ENCODE measurements around the gene GFOD1.
A peak's percentile ranks its signal among the peaks of the same experiment; 100 is the strongest.

Gene GFOD1

GRCh38 chr6:13488015-13488895 lies 855 bp upstream of the GFOD1 start:
- intact Hi-C loops (cut with DNase I) = loop anchor here (5.0 to 10.0 kb wide), 2 partner anchors 76 to 327 kb away; partner anchors contain the start of gene MCUR1
- peak in 8 of 10 donors; percentile 32 to 92 (median 40) for DNase-seq

- intact Hi-C loops (cut with DNase I) = loop anchor here (1.0 to 10.0 kb wide), 4 partner anchors 74 to 328 kb away; partner anchors contain the start of genes MCUR1, RANBP9 and SIRT5
- DNase-seq = peak in 9 of 10 donors; percentile 39 to 93 (median 55)
Measured at GRCh38 chr6:13486679-13487121, 700 bp downstream of the GFOD1 start.

DNA sequence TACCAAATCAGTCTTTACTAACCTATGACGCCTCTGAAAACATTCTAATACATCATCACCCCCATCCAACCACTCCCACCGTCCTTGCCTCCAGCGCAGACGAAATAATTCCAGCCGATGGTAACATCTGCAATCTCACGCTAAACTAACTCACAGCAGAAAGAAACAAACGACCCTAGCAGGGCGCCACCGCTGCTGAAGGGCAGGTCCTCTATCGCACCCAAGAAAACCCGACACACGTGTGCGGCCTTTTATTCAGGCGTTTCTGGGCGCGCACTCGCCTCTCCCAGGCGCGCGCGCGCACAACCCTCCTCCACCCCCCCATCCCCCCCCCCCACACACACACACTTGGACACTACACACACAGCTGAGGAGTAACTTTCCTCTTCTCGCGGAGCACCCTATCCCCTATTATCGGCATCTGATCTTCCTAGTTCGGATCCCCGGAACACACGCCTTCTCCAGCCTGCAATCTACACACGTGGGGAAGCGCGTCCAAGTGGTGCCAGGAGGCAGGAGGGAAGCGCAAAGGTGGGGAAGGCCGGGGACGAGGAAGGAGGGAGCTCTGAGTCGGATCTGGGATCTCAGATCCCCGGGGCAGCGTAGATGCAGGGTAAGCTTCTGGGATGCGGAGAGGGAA lies 1.4 kb downstream of the GFOD1 start:
- peak in 6 of 10 donors; percentile 34 to 82 (median 44) for DNase-seq
- intact Hi-C loops (cut with DNase I) = loop anchor here (2.0 to 10.0 kb wide), 4 partner anchors 74 to 329 kb away; partner anchors contain the start of genes MCUR1 and RANBP9

DNA sequence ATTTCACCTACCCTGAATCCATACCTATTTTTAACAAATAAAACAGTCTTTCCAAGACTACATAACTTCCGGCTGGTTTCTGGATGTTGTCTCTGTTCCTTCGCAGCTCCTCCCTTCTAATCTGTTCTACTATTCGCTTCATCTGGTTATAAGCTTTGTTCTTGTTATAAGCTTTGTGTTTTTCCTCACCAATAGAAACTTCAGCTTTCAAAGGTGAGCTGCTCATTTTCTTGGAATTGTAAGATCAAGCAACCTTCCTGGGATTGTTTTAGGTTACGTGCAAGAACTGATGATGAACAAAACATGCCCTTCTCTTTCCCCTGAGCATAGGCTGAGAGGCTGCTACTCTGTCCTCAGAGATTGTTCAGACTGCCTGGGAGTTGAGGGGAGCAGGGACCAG lies 2.1 kb downstream of the GFOD1 start:
- no peak for DNase-seq
- intact Hi-C loops (cut with DNase I) = loop anchor here (2.0 to 10.0 kb wide), 3 partner anchors 73 to 329 kb away; partner anchors contain the start of gene MCUR1

DNA sequence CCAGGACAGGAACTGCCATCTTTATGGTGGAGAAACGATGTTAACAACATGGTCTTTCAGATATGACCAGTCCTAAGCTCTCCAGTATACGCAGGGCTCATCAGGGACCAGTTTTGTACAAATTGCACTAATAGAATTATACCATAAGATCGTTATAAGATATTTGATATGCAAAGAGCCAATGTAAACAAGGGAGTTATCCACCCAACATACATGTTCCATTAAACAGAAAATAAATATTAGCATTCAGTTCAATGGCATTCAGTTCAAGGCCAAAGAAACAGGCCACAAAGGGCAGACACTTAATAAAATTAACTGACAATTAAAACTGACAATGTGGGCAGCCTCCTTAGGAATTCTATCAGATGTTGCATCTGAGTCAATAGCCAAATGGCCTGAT lies 2.6 kb downstream of the GFOD1 start:
- intact Hi-C loops (cut with DNase I) = loop anchor here (2.0 to 10.0 kb wide), 3 partner anchors 73 to 330 kb away; partner anchors contain the start of gene MCUR1
- no peak for DNase-seq

DNA sequence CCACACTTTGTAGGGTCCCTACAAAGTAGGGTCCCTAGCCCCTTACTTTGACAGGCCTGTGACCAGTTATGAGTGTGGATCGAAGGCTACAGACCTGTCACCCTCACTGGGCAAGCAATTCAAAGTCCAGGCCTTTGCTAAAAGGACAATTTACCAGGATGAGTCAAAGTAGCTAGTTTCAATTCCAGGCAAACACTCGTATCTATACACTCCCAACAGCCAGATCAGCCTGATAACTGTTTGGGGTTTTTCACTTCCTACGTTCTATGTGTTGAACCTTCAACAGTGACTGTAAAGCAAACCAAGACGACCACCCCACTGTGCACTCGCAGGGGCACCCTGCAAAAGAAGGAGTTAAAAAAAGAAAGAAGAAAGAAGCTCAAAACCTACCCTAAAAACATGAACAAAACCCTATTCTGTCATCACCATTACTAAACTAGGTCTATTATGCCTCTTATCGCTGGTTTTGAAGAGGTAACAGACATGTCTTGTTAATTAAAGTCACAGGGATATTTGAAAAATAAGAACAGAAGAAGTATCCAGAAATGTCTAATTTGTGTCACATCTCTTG lies 3.2 kb downstream of the GFOD1 start:
- no peak for DNase-seq
- intact Hi-C loops (cut with DNase I) = loop anchor here (2.0 to 10.0 kb wide), 2 partner anchors 149 to 331 kb away; partner anchors contain the start of gene MCUR1

DNA sequence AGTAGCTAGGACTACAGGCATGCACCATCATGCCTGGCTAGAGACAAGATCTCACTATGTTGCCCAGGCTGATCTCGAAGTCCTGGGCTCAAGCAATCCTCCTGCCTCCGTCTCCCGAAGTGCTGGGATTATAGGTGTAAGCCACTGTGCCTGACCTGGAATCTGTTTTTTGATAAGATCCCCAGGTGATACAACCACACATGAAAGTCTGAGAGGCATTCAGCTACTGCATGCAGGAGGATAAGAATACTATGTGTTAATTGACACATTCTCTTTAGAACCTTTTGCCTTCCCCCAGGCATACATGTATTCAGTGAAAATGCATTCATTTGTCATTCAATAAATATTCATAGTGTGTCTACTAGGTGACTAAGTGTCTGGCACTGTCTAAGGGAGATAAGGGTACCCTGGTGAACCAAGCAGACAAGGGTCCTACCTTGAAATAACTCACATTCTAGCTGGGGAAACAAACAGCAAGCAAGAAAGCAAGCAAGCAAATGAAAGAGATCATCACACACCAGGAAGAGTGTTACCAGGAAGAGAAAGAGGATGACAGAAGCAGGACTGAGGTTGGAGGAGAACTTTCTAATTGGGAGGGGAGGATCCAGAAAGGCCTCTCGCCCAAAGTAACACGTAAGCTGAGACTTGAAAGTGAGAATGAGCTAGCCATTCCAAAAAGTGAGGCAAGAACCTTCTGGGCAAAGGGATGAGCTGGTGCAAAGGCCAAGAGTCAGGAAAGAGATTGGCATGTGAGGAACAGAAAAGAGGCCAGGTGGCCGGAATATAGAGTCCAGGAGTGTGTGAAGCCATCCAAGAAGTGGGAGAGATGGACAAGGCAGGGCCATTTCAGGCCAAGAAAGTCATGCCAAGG lies 6.5 kb downstream of the GFOD1 start:
- intact Hi-C loops (cut with DNase I) = loop anchor here (10.0 kb wide), 1 partner anchor 334 kb away; the partner anchor contains the start of gene MCUR1
- no peak for DNase-seq

- intact Hi-C loops (cut with DNase I) = loop anchor here (10.0 kb wide), 1 partner anchor 335 kb away; the partner anchor contains the start of gene MCUR1
- no peak for DNase-seq
Measured at GRCh38 chr6:13479971-13480434, 7.4 kb downstream of the GFOD1 start.

DNA sequence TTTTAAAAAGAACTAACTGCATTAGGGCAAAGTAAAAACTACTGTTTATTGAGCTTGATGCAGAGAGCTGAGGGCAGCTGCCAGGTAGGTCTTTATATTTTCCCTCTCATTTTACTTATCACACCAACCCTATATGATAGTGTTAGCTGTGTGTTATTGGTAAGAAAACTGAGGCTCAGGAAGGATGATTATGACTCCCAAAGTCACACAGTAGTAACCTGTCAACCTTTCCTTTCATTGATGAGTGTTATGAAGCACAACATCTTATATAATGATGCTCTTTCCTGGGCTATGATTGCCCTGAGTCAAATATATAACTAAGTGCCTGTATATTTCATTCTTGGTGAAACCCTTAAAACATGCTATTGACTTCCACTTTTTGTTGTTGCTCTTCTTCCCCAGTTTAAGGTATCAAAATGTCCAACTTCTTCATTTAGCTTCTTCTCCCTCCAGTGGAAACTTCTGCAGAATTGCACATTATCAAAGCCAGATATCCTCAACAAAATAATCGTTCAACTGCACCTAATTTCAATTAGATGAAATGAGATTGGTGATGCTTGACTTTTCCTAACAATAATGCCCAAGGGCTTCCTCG lies 8.1 kb downstream of the GFOD1 start:
- DNase-seq = no peak
- intact Hi-C loops (cut with DNase I) = no loop called here

GRCh38 chr6:13478525-13478966 lies 8.9 kb downstream of the GFOD1 start:
- no peak for DNase-seq
- intact Hi-C loops (cut with DNase I) = no loop called here

GRCh38 chr6:13474787-13475186 lies 12.6 kb downstream of the GFOD1 start:
- intact Hi-C loops (cut with DNase I) = no loop called here
- no peak for DNase-seq

GRCh38 chr6:13474360-13474759 lies 13.0 kb downstream of the GFOD1 start:
- no peak for DNase-seq
- intact Hi-C loops (cut with DNase I) = no loop called here

GRCh38 chr6:13473768-13474165 lies 13.6 kb downstream of the GFOD1 start:
- DNase-seq = no peak
- intact Hi-C loops (cut with DNase I) = no loop called here

GRCh38 chr6:13472976-13473767 lies 14.2 kb downstream of the GFOD1 start:
- no peak for DNase-seq
- intact Hi-C loops (cut with DNase I) = no loop called here

GRCh38 chr6:13472099-13472498 lies 15.3 kb downstream of the GFOD1 start:
- intact Hi-C loops (cut with DNase I) = no loop called here

DNA sequence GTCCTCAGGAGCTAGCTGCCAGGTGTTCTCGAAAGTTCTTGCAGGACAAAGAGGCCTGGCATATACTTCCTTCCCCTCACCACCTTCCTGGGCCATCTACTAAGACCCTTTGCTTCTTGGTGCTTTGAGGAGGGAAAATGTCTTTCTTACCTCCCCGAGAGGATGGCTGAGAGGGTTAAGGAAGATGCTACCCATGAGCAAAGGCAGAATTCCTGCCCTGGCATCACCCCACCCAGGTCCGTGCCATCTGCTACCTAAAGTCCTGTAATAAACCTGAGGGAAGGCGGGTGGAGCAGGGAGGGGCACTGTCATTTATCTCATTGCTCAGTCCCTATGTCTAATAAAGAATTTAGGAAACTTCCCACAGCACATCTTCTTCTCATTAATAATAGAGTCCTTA lies 16.2 kb downstream of the GFOD1 start:
- DNase-seq = no peak
- intact Hi-C loops (cut with DNase I) = no loop called here

More at GRCh38 chr6:13472099-13472498, 15.3 kb downstream of the GFOD1 start:
- no peak for DNase-seq

DNA sequence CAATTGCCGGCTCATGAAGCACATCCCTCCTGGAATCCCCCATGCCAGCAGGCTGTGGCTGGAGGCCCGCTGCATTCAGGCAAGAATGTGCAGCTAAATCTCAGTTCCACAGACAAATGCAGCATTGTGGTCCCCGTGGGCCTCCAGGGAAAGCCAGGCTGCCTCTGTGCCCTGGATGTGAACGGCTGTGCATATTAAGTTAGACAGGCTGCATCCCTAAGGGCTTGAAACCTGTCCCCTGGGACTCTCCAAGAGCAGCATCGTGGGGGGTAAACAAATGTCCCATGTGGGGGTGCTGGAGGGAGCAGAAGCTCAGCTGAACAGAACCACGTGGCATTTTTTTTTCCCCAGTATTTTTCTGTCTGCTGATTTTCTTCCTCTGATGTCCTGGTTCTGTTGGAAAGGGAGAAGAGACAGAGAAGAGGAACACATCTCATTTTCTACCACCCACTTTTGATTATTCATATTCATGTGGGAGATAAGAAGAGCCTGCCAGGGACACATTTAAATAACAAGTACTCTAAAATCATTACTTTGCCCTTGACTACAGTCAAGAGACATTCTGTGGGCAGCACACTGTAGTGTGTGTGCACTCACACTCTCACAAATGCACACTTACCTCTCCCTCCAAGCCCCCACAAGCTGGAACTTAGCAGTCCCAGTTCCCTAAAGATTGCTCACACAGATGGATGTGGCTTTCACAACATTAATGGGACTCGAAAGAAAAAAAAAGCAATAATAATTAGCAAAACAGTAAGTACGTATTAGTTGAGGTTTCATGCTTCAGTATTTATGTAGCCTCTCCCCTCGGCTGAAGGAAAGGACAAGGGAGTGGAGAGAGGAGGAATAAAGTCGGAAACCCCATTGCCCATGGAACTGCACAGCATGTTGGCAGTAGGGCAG lies 16.9 kb downstream of the GFOD1 start:
- DNase-seq = peak; percentile 42 to 93 (median 63)
- intact Hi-C loops (cut with DNase I) = no loop called here

Measured in posterior cingulate gyrus (tissue), 11 donors.